Left renal cortex interstitium (tissue), 4 donors: ENCODE measurements around the gene ADAMTS2. TPM values are rescaled to one million over a fixed set of nuclear protein-coding genes. Genes with fewer than 3 reads are reported as not detected.
"Not testable (repeated sequence)": the region's sequence is repeated elsewhere in the genome, so short reads cannot be mapped to it uniquely, and the experiment has no call there.

Experiments used
- DNase-seq, 4 donors: peaks; one replicate each; pipeline ENCODE4 v3.0.0-alpha.2; 2013; ENCODE audit warnings: low read depth in 4 of 4, low spot score in 2 of 4, missing footprints in 1 of 4
- polyA plus RNA-seq, 4 donors: library from polyadenylated mRNA; unstranded; fragments of 120-200 nt; gene quantifications; one replicate each; pipeline ENCODE4 v1.2.1, GENCODE V29; 2013; ENCODE audit not compliant: insufficient read length in 4 of 4

Gene ADAMTS2
- polyA plus RNA-seq, 4 donors, result 11.5 to 15.9 (median 12.1) TPM

- no peak for DNase-seq
Observed at GRCh38 chr5:179122411-179123108, 222.7 kb downstream of the ADAMTS2 start.

GRCh38 chr5:179121667-179122111 is 223.6 kb downstream of the ADAMTS2 start:
- no peak for DNase-seq

GRCh38 chr5:179120951-179121666 is 224.2 kb downstream of the ADAMTS2 start:
- no peak for DNase-seq

- DNase-seq, result no peak
Observed at GRCh38 chr5:179120421-179120861, 224.8 kb downstream of the ADAMTS2 start.

GRCh38 chr5:179119415-179120170 is 225.7 kb downstream of the ADAMTS2 start:
- no peak for DNase-seq

- DNase-seq, result no peak
Observed at GRCh38 chr5:179118756-179119414, 226.4 kb downstream of the ADAMTS2 start.

GRCh38 chr5:179118338-179118737 is 226.9 kb downstream of the ADAMTS2 start:
- DNase-seq, result no peak

GRCh38 chr5:179115845-179116524 is 229.3 kb downstream of the ADAMTS2 start:
- no peak for DNase-seq

GRCh38 chr5:179115307-179115706 is 230.0 kb downstream of the ADAMTS2 start:
- no peak for DNase-seq

GRCh38 chr5:179114756-179115155 is 230.5 kb downstream of the ADAMTS2 start:
- DNase-seq, result no peak

GRCh38 chr5:179113945-179114641 is 231.2 kb downstream of the ADAMTS2 start:
- DNase-seq, result no peak

- DNase-seq, result no peak
Observed at GRCh38 chr5:179113143-179113530, 232.1 kb downstream of the ADAMTS2 start.

- no peak for DNase-seq
Observed at GRCh38 chr5:179112469-179113142, 232.7 kb downstream of the ADAMTS2 start.

GRCh38 chr5:179111267-179112207 is 233.7 kb downstream of the ADAMTS2 start:
- no peak for DNase-seq

- no peak for DNase-seq
Observed at GRCh38 chr5:179110528-179110927, 234.7 kb downstream of the ADAMTS2 start.

- not testable (repeated sequence) for DNase-seq
Observed at GRCh38 chr5:179101282-179101681, 244.0 kb downstream of the ADAMTS2 start.

GRCh38 chr5:179089502-179089901 is 255.8 kb downstream of the ADAMTS2 start:
- no peak for DNase-seq

GRCh38 chr5:179080724-179081123 is 264.5 kb downstream of the ADAMTS2 start:
- no peak for DNase-seq
